Activated T-helper 1 cell treated with anti-CD3 and anti-CD28 coated beads, Interleukin-2, amount 50 U/mL, for 16 hours (primary cell): ENCODE results near the gene WNT6.
A peak's percentile ranks its signal among the peaks of the same experiment; 100 is the strongest.
"Not testable (repeated sequence)": the region's sequence is repeated elsewhere in the genome, so short reads cannot be mapped to it uniquely, and the experiment has no call there.

Experiments used
- DNase-seq, 2 donors: peaks; one replicate each; pipeline ENCODE4 v3.0.0-alpha.2; 2020; ENCODE audit warnings: low read depth in 1 of 2, low spot score in 1 of 2

The WNT6 gene

DNA sequence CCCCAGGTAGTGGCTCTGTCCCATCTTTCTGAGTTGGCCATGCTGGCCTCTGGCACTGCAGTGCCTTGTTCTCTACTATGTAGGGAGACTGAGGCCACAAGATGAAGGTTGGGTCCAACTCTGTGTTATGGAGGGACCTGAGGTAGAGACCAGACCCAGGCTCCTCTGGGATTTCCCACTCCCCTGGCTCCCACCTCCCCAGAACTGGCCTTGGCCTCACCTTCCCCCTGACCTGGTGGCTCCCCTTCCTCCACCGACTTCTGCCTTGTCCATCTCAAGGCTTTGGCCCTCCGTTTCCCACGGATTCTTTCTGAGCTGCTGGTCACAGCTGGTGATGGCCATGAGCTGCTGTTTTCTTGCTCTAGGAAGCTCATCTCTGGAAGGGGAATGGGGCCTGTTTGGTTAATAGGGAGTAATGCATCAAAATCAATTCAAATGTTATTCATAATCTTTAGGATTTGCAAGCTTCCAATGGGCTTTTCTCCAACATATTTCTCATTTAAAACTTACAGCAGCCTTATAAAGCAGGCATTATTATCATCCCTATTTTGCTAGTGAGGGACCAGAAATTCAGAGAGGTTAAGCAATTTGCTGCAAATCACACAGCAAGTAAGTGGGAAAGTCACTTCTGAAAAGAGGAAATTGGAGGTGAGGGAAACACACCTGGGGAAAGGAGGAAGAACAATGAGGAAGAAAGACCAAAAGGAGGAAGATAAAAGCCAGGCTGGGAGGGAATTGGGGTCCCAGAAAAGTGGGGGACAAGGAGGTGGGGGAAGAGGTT lies 28.9 kb upstream of the WNT6 start:
- DNase-seq: no peak

DNA sequence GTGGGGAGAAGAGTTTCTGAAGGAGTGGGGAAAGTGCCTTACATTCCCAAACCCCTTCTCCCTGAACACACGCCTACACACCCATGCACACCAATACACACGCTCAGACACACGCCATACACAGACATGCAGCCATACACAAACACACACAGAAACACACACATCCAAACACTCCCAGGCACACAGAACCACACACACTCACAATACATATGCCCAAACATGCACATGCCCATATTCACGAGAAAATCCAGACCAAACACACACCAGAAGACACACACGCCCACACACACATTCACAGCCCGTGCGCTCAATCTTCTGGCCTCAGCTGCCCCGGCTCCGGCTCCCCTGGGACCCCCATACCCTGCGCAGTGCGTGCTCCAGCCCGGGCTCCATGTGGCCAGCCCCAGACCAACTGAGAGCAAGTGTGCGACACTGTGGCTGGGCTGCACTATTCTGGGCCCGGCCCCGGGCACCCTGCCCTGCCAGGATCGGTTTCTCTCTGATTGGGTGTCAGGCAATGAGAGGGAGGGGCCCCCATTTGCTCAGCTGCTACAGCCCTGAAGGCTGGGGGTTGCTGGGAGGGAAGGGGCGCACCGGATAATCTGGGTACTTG lies 28.1 kb upstream of the WNT6 start, which contains the start of gene PRKAG3:
TSS of gene PRKAG3 (minus strand) at position 426 of the 613 bp plus-strand sequence.
- DNase-seq: no peak

DNA sequence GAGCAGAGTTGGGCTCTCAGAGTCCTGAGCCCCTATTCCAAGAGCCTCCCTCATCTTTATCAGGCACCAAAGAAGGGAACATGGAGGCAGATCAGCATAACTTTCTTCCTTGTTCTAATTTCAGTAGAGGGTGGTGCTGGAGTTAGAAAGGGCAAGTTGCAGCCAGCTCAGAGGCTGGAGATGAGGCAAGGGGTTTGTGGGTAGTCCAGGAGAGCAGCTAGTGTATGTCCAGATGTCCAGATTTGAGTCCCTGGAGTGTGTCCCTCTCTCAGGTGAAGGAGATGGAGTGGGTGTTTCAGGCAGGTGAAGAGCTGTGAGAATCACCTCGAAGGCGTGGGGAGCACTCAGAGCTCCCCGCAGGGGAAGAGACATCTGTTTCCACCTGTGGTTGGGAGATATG lies 27.5 kb upstream of the WNT6 start:
- no peak for DNase-seq

DNA sequence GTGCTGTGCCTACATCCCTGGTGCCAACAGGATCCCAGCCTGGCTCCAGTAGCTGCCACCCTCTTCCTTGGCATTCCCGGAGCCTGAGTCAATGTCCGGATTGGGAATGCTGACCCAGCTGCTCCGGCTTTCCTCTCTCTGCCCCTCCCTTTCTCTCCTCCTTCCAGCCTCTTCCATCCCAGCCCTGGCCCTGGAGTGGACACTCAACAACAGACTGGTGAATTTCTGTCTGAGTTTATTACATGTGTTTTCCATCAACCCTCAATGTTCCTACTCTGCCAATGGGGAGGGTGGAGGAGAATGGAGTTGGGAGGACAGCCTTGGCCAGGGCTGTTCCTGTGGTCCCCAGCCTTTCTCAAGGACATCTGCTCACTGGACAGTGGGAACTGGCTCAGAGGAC lies 27.1 kb upstream of the WNT6 start:
- DNase-seq: no peak

GRCh38 chr2:218833023-218833609 lies 26.5 kb upstream of the WNT6 start:
- no peak for DNase-seq

DNA sequence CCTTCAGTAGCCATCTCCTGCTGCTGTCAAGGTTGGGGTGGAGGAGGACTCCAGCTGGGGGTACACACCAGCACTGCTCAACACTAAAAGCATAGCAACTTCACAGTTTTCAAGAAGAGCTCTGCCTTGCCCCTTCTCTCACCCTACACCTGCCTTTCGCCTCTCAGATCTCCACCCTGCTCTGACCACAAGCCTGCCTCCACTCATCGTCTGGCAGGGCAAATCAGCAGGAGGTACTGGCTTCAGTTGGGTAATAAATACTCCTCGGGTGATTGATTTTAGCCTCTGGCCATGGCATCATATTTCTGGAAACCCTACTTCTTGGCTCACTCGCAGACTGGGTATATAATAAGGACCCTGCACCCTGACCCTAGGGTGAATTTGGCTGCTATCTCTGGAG lies 24.9 kb upstream of the WNT6 start:
- DNase-seq: no peak

GRCh38 chr2:218837495-218837894 lies 22.1 kb upstream of the WNT6 start:
- no peak for DNase-seq

DNA sequence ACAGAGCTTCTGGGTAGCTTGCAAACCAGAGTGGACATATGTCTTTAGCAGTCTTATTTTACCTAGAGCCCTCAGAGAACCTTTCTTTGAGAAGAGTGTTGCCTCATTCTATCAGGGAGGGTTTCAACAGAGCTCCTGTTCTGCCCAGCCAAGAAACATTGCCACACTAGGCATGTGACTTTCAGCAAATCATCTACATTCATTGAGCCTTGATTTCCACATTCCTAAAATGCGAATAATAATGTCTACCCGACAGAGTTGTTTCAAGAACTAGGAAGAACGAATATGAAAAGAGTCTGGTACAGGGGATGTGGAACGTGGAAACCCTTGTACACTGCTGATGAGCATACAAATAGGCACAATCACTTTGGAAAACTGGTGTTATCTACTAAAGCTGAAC lies 20.2 kb upstream of the WNT6 start:
- no peak for DNase-seq

- DNase-seq: no peak
Measured at GRCh38 chr2:218839888-218840287, 19.7 kb upstream of the WNT6 start.

DNA sequence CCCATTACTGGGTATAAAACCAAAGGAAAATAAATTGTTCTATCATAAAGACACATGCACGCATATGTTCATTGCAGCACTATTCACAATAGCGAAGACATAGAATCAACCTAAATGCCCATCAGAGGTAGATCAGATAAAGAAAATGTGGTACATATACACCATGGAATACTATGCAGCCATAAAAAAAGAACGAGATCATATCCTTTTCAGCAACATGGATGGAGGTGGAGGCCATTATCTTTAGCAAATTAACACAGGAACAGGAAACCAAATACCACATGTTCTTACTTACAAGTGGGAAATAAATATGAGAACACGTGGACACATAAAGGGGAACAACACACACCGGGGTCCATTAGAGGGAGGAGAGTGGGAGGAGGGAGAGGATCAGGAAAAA lies 15.3 kb upstream of the WNT6 start:
- DNase-seq: not testable (repeated sequence)

GRCh38 chr2:218846963-218847362 lies 12.6 kb upstream of the WNT6 start:
- DNase-seq: not testable (repeated sequence)

DNA sequence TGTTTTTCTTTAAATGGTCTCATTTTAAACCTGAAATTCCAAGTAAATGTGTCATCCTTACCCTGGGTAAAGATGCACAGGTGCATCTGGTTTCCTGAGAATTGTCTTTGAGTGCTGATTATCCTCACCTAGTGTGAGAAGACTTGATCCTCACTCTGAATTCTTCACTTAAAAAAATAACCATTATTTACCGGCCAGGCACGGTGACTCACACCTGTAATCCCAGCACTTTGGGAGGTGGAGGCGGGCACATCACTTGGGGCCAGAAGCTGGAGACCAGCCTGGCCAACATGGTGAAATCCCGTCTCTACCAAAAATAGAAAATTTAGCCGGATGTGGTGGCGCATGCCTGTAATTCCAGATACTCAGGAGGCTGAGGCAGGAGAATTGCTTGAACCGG lies 9.9 kb upstream of the WNT6 start:
- DNase-seq: no peak

GRCh38 chr2:218850796-218851195 lies 8.8 kb upstream of the WNT6 start:
- no peak for DNase-seq

GRCh38 chr2:218851286-218851685 lies 8.3 kb upstream of the WNT6 start:
- no peak for DNase-seq

- DNase-seq: peak; percentile 47 to 64
Measured at GRCh38 chr2:218852911-218853667, 6.5 kb upstream of the WNT6 start.

DNA sequence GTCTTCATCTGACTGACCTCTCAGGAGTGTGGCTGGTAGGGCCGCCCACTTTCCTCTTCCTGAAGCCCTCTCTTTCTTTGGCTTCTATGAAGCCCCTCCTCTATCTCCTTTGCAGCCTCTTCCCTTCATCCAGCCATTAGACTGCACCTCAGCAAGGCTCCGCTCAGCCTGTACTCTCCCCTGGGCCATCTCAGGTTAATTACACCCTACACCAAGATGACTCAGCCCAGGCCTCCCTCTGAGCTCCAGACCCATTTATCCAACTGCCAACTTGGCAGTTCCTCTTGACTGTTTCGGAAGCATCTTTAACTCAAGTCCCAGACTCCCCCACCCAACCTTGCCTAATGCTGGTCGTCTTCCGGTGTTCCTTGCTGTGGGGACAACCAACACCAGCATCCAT lies 5.8 kb upstream of the WNT6 start:
- DNase-seq: no peak

- no peak for DNase-seq
Measured at GRCh38 chr2:218854860-218855259, 4.7 kb upstream of the WNT6 start.

GRCh38 chr2:218855305-218856166 lies 4.1 kb upstream of the WNT6 start:
- DNase-seq: no peak

GRCh38 chr2:218856167-218856895 lies 3.3 kb upstream of the WNT6 start:
- no peak for DNase-seq

GRCh38 chr2:218856896-218857243 lies 2.7 kb upstream of the WNT6 start:
- DNase-seq: no peak
